Stimulated activated naive CD8-positive, alpha-beta T cell treated with anti-CD3 and anti-CD28 coated beads, Interleukin-15, Interleukin-2, amounts not matched to agents 100 ng/mL and 50 ng/mL, for 24 hours (primary cell): ENCODE data around the gene PDCD1LG2.

Source experiments
- H3K27ac Mint-ChIP-seq: one replicate; pipeline ENCODE4 v1.8.0; 2021; ENCODE audit warnings: mild to moderate bottlenecking, mixed read lengths
- H3K27me3 Mint-ChIP-seq: one replicate; pipeline ENCODE4 v1.8.0; 2021; ENCODE audit warnings: mixed read lengths
- H3K36me3 Mint-ChIP-seq: one replicate; pipeline ENCODE4 v1.8.0; 2021; ENCODE audit warnings: low read depth, mixed read lengths
- H3K4me1 Mint-ChIP-seq: one replicate; pipeline ENCODE4 v1.8.0; 2021; ENCODE audit warnings: low read depth, mixed read lengths
- H3K4me3 Mint-ChIP-seq: one replicate; pipeline ENCODE4 v1.8.0; 2021; ENCODE audit warnings: mild to moderate bottlenecking, mixed read lengths
- H3K9me3 Mint-ChIP-seq: one replicate; pipeline ENCODE4 v1.8.0; 2021; ENCODE audit warnings: mixed read lengths

PDCD1LG2 gene

GRCh38 chr9:5536684-5537083 lies 26.4 kb downstream of the PDCD1LG2 start:
- Mint-ChIP-seq H3K4me1 (peaks cover 23% of the 10 kb centered on the region), H3K27me3 (no peaks in the 10 kb centered on the region), H3K4me3 (no peak overlapping the region), H3K27ac (no peak overlapping the region), H3K9me3 (no peaks in the 10 kb centered on the region), H3K36me3 (no peaks in the 10 kb centered on the region)

- H3K27ac Mint-ChIP-seq = no peak overlapping the region
- H3K36me3 Mint-ChIP-seq = no peaks in the 10 kb centered on the region
These were observed 33.8 kb downstream of the PDCD1LG2 start for GRCh38 chr9:5543875-5544702.

GRCh38 chr9:5549658-5550650 lies 39.6 kb downstream of the PDCD1LG2 start:
- Mint-ChIP-seq H3K27ac (no peak overlapping the region), H3K27me3 (no peaks in the 10 kb centered on the region), H3K4me3 (no peak overlapping the region), H3K36me3 (no peaks in the 10 kb centered on the region), H3K9me3 (no peaks in the 10 kb centered on the region), H3K4me1 (peaks cover 7% of the 10 kb centered on the region)

More at GRCh38 chr9:5543875-5544702, 33.8 kb downstream of the PDCD1LG2 start:
- no peaks in the 10 kb centered on the region for H3K4me1 Mint-ChIP-seq
- no peaks in the 10 kb centered on the region for H3K27me3 Mint-ChIP-seq
- no peaks in the 10 kb centered on the region for H3K9me3 Mint-ChIP-seq
- no peak overlapping the region for H3K4me3 Mint-ChIP-seq

- Mint-ChIP-seq H3K36me3 (no peaks in the 10 kb centered on the region), H3K9me3 (no peaks in the 10 kb centered on the region), H3K27me3 (no peaks in the 10 kb centered on the region), H3K4me3 (no peak overlapping the region), H3K27ac (no peak overlapping the region), H3K4me1 (peaks cover 7% of the 10 kb centered on the region)
These were observed 41.2 kb downstream of the PDCD1LG2 start for GRCh38 chr9:5551368-5552150.

GRCh38 chr9:5552301-5552700 lies 42.0 kb downstream of the PDCD1LG2 start:
- H3K27ac Mint-ChIP-seq = no peak overlapping the region

GRCh38 chr9:5553211-5553610 lies 42.9 kb downstream of the PDCD1LG2 start:
- H3K27me3 Mint-ChIP-seq = no peaks in the 10 kb centered on the region
- H3K4me3 Mint-ChIP-seq = no peak overlapping the region
- peaks cover 23% of the 10 kb centered on the region for H3K4me1 Mint-ChIP-seq
- H3K36me3 Mint-ChIP-seq = no peaks in the 10 kb centered on the region
- no peaks in the 10 kb centered on the region for H3K9me3 Mint-ChIP-seq
- H3K27ac Mint-ChIP-seq = no peak overlapping the region

More at GRCh38 chr9:5552301-5552700, 42.0 kb downstream of the PDCD1LG2 start:
- Mint-ChIP-seq H3K4me1 (peaks cover 14% of the 10 kb centered on the region), H3K9me3 (no peaks in the 10 kb centered on the region), H3K4me3 (no peak overlapping the region), H3K27me3 (no peaks in the 10 kb centered on the region), H3K36me3 (no peaks in the 10 kb centered on the region)

GRCh38 chr9:5554254-5554653 lies 43.9 kb downstream of the PDCD1LG2 start:
- Mint-ChIP-seq H3K27me3 (no peaks in the 10 kb centered on the region), H3K36me3 (no peaks in the 10 kb centered on the region), H3K9me3 (no peaks in the 10 kb centered on the region), H3K27ac (no peak overlapping the region), H3K4me3 (no peak overlapping the region), H3K4me1 (peaks cover 34% of the 10 kb centered on the region)

GRCh38 chr9:5556101-5556705 lies 45.9 kb downstream of the PDCD1LG2 start:
- no peaks in the 10 kb centered on the region for H3K27me3 Mint-ChIP-seq
- H3K9me3 Mint-ChIP-seq = no peaks in the 10 kb centered on the region
- H3K4me3 Mint-ChIP-seq = no peak overlapping the region
- no peaks in the 10 kb centered on the region for H3K36me3 Mint-ChIP-seq
- no peak overlapping the region for H3K27ac Mint-ChIP-seq
- H3K4me1 Mint-ChIP-seq = peaks cover 42% of the 10 kb centered on the region

- peaks cover 54% of the 10 kb centered on the region for H3K4me1 Mint-ChIP-seq
- peak overlapping the region; percentile 59 for H3K4me3 Mint-ChIP-seq
- peaks cover 5% of the 10 kb centered on the region for H3K36me3 Mint-ChIP-seq
- no peaks in the 10 kb centered on the region for H3K27me3 Mint-ChIP-seq
- peak overlapping the region; percentile 86 for H3K27ac Mint-ChIP-seq
- H3K9me3 Mint-ChIP-seq = no peaks in the 10 kb centered on the region
These were observed 47.6 kb downstream of the PDCD1LG2 start for GRCh38 chr9:5557606-5558587.

- Mint-ChIP-seq H3K4me1 (peaks cover 57% of the 10 kb centered on the region), H3K27me3 (no peaks in the 10 kb centered on the region), H3K4me3 (no peak overlapping the region), H3K9me3 (no peaks in the 10 kb centered on the region), H3K36me3 (peaks cover 5% of the 10 kb centered on the region), H3K27ac (no peak overlapping the region)
These were observed 49.3 kb downstream of the PDCD1LG2 start for GRCh38 chr9:5559659-5560058.

- peaks cover 57% of the 10 kb centered on the region for H3K4me1 Mint-ChIP-seq
- no peak overlapping the region for H3K27ac Mint-ChIP-seq
- H3K36me3 Mint-ChIP-seq = peaks cover 5% of the 10 kb centered on the region
- H3K27me3 Mint-ChIP-seq = no peaks in the 10 kb centered on the region
- H3K9me3 Mint-ChIP-seq = no peaks in the 10 kb centered on the region
- no peak overlapping the region for H3K4me3 Mint-ChIP-seq
These were observed 50.2 kb downstream of the PDCD1LG2 start for GRCh38 chr9:5560443-5561100.

- H3K9me3 Mint-ChIP-seq = no peaks in the 10 kb centered on the region
- H3K36me3 Mint-ChIP-seq = peaks cover 5% of the 10 kb centered on the region
- no peak overlapping the region for H3K27ac Mint-ChIP-seq
- H3K27me3 Mint-ChIP-seq = no peaks in the 10 kb centered on the region
- H3K4me3 Mint-ChIP-seq = no peak overlapping the region
- H3K4me1 Mint-ChIP-seq = peaks cover 57% of the 10 kb centered on the region
These were observed 51.6 kb downstream of the PDCD1LG2 start for GRCh38 chr9:5561828-5562488.
